GM19238 (cell line): Measurements from ENCODE around the gene BNC2.
"Not testable (repeated sequence)": the region's sequence is repeated elsewhere in the genome, so short reads cannot be mapped to it uniquely, and the experiment has no call there.

ENCODE experiments used
- DNase-seq: peaks from one replicate; pipeline ENCODE4 v3.0.0; 2011; ENCODE audit warnings: low spot score; ENCODE audit not compliant: insufficient read length

BNC2 gene

DNA sequence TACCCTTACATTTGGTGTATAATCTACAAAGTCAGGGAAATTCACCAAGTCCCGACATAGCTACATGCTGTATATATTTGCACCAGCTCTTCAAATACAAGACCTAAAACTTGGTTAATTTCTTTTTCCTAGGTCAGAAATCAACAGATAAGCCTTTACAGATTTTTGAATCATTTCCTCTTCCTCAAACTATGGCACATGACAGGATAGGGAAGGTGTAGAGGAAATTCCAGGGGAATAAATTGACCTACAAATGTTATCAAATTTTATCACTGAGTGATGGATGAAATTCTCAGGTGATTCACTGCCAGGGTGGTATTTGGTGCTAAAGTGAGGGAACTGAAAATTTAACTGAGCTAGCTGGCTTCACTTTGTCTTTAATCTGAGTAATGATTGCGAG, 360.0 kb downstream of the BNC2 start:
- DNase-seq, result no peak

DNA sequence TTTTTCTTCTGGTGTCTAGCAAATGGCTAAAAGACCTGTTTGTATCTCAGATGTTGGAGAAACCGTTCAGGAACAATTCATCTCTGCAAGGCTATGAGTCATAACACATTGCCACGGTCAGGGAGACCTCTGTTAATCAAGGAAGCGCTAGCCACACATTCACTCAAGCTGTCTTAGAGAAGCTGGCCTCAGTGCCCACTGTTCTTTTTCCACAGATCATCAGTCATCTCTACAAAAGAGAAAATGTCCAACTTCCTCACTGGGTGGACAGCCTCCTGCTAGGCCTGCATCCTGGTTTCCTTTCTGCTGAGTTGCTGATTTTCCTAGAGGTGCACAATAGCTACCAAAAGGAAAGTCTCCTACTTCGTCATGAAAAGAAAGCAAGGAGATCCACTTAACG, 360.5 kb downstream of the BNC2 start:
- DNase-seq, result no peak

DNA sequence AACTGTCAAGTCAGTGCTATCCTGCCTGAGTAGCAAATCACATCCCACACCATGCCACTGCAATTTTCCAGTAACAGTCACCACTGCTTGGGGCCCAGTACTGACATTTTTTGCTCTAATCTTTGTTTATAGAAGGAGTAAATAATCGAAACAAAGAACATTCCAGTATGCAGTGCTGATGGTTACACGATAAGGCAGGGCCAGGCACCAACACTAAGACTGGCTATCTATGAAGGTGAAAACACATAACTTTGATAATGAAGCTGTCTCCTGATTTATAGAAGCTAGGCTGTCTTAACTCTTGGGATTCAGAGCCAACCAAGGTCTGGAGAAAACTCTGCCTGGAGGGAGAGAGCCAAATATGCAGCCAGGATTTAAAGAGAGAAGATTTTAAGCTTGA, 365.3 kb downstream of the BNC2 start:
- DNase-seq, result no peak

DNA sequence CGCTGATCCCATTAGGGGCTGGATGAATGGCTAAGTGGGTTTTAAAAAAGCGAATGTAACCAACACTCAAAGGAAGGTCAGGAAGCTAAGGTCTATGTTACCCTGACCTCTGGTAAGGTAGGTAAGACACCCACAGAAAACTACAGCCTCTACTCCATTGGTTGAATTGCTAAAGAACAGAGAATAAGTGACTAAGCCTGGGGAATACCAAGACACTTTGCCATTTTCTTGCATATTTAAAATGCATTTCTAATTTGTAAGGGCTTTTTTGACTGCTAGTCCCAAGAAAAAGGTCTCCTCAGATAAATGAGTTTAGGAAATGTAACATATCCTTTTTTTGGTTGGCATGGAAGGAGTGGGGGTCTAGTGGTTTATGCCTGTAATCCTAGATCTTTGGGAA, 368.7 kb downstream of the BNC2 start:
- DNase-seq, result no peak

DNA sequence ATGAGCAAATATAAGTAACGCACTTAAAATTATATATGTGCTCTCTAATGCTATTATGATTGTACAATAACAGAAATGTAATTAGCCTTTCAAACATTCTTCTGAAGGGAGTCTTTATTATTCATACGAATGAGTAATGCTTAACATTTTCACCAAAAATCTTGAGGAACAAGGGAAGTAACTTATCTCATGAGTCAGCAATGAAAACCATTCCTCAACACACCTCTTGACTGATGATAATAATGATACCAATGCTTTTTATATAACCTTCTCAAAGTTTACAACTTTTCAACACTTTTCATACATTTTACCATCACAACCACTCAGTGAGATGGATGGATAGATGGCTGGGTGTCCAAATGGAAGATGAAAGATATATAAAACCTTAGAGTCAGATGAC, 369.3 kb downstream of the BNC2 start:
- no peak for DNase-seq

DNA sequence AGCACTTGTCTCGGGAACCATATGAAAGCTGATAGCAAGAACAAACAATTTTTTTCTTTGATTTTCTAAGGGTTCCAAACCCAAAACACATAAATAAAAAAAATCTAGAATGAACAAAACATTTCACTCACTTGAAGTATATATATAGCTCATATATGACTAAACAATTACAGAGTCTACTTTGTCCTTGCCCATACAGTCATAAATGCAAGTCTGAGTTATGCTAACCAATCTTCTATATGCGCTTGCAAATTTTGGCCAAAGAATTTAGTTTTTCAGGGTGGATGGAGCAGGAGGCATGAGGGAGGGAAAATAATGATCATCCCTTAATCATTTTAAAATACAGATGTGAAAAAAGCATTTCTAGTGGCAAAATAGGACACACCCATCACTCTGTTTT, 370.1 kb downstream of the BNC2 start:
- DNase-seq, result no peak

DNA sequence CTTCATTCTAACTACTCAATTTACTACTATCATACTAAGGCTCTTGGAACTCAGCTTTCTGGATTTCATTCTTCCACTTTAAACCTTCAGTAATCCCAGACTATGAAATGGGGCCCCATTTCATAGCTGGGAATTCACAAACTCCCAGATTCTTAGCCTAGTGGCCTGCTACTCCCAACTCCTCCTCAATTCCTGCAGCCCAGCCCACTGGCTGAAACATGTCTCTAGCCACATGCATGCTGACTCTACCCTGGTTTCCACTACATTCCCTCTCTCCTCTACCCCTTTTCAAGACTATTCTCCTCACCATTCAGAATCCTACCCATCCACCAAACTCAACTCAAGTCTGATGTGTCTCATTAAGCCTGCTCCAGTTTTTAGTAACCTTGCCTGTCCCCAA, 370.6 kb downstream of the BNC2 start:
- no peak for DNase-seq

DNA sequence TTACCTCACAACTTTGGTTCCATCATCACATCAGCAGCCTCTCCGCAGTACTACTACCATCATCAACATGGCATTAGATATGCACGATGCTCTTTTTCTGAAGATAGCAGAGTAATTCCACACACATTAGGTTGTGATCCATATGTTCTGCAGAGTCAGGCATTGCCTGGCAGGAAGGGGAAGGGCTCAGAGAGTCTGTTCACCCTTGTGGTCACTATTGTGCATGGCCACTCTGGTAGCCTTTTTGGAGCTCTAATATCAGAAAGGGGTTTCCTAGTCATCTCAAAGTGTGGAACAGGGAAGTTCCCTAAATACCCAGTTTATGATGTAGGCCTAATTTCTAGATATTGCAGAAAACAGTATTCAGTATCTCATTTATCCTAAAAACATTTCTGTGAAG, 373.6 kb downstream of the BNC2 start:
- no peak for DNase-seq

DNA sequence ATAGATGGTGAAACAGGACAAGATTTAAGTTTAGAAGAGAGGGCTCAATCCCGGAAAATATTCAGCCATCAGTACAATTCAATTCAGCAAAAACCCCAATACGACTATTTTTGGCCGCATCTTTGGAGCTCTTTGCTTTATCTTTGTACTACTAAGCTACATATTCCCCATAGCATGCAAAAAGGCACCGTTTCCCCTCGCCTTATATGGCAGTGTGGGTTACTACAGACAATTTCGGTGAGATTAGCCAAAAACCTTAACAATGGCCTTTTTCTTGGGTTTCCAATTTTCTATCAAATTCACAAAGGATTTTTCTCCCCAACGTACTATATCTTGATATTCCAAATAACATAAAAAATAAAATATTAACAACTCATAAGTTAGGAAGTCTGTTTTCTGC, 382.6 kb downstream of the BNC2 start:
- no peak for DNase-seq

DNA sequence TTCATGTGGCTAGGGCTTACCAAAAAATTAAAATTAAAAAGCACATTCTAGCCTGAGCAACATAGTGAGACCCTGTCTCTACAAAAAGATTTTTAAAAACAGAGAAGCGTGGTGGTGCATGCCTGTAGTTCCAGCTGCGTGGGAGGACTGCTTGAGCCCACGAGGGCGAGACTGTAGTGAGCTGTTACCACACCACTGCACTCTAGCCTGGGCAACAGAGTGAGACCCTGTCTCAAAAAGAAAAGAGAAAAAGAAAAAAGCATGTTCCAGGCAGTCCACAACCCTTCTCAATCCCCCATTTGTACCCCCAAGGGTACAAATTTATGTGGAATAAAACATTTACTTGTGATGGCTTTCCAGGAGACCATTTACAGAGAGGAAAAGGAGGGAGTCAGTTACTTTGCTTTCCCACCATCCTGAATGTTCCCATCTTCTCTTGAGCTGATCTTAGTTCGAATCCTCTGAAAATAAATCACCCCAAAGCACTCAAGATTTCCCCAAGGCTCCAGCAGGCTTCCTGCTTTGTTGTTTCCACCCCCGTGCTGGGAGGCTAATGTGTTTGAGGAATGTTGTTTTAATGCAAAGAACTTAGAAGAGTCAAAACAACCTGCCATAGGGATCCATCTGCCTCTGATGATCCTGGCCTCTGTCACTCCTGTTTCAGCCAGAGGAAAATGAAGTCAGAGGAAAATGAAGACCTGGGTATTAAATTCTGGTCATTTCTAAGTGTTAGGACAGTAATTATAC, 384.7 kb downstream of the BNC2 start:
- DNase-seq, result no peak

DNA sequence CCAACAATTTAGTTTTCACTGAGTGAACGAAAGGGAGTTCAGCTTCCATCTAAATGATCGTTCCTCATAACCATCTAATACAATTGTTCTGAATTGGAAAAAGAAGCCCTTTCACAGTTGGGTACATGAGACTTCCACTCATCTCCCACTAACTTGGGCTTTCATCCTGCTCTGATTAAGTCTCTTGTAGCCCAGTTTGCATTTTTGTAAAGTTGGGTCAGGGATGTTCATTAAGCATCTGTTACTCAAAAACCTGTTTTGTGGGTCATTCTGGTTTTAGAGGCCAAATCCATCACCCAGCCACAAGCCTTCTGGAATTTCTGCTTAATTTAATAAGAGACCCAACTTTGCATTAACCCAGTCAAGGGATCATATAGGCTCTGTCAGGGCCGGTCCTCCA, 385.3 kb downstream of the BNC2 start:
- no peak for DNase-seq

DNA sequence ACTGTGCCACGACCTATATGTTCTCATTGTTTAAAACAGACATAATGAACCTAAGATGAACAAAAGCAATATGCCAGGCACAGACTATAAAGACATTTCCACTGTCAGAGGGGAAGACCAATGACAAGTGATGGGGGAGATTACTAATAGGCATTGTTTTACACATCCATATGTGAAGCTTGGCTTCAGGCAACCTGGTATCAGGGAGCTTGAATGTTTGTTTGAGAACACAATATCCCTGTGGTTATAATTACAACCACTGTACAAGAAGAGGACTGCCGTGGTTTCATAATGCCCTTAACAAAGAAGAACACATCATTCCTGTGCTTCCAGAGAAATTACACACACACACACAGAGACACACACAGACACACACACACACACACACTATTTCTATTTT, 385.7 kb downstream of the BNC2 start:
- DNase-seq, result no peak

DNA sequence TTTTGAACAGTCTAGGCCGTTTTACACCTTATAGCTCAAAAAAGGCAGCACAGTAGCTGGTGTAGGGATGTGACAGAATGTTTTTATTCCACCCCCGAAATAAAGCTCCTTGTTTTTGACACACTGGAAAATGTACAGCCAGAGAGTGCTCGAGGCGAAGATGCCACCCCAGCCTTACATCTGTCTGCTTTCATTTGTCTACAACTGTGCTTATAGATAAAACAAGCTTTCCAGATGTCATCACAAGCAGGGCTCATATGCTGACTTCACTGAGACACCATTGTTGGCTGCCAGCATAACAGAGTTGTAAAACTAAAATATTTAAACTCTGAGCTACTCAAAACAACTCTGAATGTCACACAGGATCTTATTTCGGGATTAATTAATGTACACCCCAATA, 386.3 kb downstream of the BNC2 start:
- no peak for DNase-seq

DNA sequence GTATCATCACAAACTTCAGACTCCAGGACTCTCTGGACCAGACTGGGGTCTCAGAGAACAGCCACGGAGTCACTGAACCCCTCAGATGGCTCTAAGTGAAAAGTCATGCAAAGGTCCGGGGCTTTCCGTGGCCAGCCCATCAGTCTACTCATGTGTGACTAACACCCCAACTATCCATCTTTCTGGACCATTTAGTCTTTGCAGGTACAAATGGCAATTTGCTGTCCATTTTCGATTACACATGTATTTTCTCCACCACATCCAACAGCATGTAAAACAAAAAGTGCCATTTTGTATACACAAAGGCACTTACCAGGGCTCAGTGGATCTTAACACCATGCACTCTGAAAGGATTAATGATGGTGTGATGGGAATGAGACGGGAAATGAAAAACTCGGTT, 387.7 kb downstream of the BNC2 start:
- DNase-seq, result no peak

DNA sequence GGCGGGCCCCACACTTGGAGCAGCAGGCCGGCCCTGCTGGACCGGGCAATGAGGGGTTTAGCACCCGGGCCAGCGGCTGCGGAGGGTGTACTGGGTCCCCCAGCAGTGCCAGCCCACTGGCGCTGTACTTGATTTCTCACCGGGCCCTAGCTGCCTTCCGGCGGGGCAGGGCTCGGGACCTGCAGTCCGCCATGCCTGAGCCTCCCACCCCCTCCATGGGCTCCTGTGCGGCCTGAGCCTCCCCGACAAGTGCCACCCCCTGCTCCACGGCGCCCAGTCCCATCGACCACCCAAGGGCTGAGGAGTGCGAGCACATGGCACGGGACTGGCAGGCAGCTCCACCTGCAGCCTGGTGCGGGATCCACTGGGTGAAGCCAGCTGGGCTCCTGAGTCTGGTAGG, 389.9 kb downstream of the BNC2 start:
- DNase-seq, result not testable (repeated sequence)

DNA sequence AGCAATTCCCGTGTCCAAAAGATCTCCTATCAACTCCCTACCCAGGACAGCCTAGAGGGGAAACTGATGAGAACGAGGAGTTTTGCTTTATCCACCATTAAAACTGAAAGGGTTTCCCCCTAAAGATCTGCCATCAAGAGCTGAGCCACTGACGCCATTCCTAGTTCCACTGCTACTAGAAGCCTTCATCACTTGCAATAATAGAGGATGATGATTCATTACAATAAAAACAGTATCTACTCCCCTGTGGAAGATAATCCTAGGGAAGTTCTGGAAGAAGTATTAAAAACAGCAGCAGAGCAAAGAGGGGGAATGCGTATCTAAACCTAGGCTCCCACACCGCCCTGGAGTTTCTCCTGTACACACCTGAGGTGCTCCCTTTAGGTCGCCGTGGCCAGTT, 394.5 kb downstream of the BNC2 start:
- no peak for DNase-seq

DNA sequence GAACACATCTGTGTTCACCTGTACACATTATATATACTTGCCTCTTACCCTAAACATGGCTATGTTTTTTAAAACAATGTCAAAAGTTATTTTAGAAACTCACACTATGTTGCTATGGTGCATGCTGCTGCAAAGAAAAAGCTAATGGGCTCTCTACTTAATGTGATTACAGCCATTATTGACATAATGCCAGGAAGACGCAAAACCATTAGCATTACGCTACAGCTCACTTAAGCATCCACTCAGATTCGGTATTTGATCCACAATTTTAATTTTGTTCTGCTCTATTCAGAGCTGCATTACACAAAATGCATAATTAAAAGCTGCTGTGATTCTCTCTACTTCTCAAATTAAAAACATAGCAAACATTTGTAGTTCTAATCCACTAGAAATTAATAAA, 395.2 kb downstream of the BNC2 start:
- DNase-seq, result no peak

DNA sequence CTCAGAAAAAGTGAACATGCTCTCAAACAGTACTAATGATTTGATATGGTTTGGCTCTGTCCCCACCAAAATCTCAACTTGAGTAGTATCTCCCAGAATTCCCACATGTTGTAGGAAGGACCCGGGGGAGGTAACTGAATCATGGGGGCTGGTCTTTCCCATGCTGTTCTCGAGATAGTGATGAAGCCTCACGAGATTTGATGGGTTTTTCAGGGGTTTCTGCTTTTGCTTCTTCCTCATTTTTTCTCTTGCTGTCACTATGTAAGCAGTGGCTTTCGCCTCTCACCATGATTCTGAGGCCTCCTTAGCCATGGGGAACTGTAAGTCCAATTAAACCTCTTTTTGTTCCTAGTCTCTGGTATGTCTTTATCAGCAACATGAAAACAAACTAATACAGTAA, 401.3 kb downstream of the BNC2 start:
- DNase-seq, result no peak

DNA sequence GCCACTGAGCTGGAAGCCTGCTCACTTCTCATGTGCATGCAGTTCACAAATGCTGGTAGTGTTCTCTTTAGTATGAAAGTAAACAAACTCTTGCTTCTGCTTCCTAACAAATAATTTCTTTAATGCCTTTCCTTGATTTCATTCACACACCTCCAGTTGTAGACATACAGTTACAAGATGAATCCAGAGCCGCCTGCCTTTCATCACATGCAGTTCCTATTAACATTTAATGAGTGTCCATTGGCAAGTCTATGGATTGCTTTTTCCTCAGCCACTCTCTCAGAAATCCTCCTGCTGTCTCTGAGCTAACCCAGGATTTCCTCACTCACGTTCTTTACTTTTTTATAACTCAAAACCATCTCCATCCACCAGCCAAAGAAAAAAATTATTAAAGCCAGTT, 408.6 kb downstream of the BNC2 start:
- no peak for DNase-seq

DNA sequence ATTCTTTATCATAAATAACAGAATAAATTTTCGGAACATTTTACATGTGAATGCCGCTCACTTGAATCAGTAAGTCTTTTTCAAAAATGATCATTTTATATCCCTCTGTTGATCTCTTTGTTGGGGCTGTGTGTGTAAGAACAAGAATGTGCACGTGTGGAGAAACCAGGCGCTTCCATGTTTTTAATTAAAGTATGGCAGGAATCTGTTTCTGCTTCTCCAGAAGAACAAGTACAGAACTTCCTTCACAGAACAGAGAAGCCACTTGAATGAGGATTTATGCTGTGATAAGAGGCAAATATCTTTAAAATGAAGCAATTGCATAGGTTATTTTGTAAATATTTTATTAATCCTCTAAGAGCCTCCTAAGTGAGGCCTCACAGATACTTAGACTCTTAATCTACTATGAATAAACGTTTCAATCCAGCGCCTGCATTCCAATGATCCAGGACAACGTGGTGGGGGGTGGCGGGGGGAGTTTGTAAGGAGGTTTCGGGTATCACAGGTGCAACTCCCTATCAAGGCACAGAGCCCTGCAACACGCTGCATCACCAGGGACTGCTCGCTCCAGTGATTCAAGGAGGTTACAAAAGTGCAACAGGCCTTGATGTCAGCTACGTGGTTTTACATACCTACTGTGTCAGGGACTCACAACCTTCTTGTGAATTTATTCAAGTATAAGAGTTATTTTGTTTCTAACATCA, 409.2 kb downstream of the BNC2 start:
- no peak for DNase-seq

DNA sequence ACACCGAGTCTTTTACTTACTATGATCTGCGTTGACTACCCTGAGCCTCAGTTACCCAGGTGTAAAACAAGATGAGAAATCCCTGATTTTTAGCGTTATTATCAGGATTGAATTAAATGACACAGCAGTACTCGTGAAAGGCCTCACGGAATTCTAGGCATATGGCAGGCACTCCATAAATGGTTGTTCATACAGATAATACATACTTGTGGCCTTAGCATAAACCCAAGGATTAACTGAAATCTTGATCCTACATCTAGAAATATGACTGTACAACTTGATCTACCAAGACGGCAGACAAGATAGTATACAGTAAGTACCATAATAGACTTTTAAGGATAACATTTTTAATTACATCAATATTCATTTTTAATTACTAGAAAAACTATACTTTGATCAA, 409.8 kb downstream of the BNC2 start:
- no peak for DNase-seq

DNA sequence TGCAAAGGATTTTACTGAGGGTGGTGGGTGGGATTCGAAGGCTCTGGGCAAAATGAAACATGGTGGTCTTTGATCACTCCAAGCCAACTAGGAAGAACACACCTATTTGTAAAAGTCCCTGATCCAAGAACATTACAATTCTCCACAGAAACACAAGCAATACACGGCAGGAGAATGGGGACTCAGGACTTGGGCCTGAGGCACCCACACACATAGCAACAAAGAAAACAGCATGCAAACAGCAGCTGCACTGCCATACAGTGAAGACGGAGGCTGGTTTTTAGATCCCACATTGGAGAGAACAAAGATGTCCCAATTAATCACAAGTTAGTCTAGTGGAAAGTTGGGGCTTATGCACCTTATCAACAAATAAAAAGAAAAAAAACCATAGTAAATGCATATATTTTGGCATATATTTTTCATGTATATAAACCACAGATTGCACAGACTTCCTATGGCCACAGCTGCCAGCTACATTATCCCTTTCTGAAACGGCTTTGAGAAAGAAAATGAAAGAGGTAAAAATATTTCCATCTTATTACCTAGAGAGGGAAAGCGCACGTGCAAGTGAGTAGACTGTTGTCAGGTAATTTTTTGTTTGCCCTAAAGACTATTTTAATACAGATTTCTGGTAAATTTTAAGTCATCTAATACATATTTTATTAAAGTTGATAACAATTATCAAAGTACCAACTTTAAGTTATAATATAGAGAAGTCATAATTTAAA, 410.9 kb downstream of the BNC2 start:
- DNase-seq, result no peak
